Stimulated activated CD4-positive, alpha-beta T cell treated with anti-CD3 and anti-CD28 coated beads, Interleukin-1b, Interleukin-23, amount 100 ng/mL, for 48 hours (primary cell): ENCODE data around the gene NDUFA8.
A peak's percentile ranks its signal among the peaks of the same experiment; 100 is the strongest.

Experiments used
- DNase-seq: peaks from one replicate; pipeline ENCODE4 v3.0.0-alpha.2; 2020

NDUFA8 gene

GRCh38 chr9:122159026-122159924 lies at the start of gene NDUFA8, which contains the start of gene MORN5:
Gene NDUFA8 (minus strand): TSS chr9:122159779. CDS start chr9:122159677, 102 bp downstream.
Gene MORN5 (plus strand): TSS chr9:122159908. CDS start chr9:122159973, 65 bp downstream.
- DNase-seq: peak; percentile 94

- DNase-seq: no peak
Observed at GRCh38 chr9:122207096-122207495, 47.5 kb upstream of the NDUFA8 start.

DNA sequence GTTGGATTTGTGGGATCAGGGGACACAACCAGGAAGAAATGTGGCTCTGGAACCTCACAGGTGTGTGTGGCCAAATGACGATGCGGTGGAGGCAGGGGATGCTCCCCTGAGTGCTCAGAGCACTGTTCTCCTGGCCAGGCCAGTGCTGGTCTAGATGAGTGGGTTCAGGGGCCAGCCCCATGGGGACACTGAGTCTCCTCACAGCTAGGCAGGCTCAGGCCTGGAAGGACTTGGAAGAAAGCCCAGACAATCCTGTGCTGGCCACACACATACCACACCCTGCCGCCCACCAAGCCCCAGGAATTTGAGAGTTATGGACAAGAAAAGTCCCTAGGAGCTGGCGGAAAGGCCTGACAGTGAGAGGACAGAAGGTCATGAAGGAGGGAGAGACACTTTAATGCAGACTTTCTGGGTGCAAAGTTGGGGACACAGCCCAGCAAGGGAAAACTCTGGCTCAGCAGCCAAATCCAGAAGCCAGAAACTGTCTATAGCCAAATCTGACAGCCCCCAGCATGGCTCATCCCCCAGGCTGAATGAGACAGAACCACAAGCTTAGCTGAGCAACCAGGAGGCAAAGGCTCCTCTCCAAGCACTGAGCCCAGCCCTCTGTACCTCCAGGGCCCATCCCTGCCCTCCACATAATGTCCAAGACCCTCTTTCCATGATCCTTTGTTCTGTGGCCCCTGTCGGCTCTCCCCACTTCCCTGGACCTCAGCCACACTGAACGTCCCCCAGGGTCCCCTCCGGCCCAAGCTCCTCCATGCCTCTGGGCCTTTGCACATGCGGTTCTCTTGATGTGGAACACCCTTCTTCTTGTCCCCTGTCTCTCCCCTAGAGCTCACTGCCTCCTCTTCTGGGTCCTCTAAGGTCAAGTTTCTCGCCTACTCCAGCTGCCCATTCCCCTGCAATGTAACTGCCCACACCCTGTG lies 46.8 kb upstream of the NDUFA8 start:
- no peak for DNase-seq

DNA sequence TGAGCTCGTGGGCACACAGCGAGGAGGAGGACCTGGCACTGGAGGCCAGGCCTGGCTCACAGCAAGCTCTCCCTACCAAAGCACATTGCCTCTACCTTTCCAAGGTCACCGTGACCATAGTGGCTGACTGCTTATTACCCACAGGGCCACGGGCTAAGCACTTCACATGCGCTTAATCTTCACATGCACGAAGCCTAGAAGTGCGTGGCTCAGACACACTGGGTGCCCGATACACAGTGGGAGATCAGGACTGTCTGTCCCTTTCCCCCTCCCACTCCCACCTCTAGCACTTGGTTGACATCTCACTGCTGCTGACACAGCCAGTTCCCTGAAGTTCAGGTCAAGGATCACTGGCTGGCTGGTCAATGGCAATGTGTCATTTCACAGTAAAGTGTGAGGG lies 45.6 kb upstream of the NDUFA8 start:
- DNase-seq: no peak

DNA sequence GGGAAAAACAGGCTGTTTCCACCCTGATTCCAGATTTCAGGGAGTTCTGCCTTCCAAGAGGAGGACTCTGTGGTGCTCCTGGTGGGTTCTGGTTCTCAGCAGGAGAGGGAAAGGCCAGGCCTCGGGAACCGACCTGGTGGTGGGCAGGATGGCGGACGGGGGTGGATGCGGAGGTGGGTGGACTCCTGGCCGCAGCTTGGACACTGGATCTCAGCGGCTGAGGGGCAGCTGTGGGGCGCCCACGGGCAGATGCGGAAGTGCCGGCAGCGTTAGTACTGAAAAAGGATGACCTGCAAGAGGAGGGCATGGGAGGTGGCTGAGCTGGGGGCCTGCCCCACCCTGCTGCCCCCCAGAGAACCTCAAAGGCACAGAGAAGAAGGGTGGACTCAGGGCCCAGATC lies 44.9 kb upstream of the NDUFA8 start:
- no peak for DNase-seq

GRCh38 chr9:122204055-122204454 lies 44.5 kb upstream of the NDUFA8 start:
- no peak for DNase-seq

GRCh38 chr9:122202111-122202510 lies 42.5 kb upstream of the NDUFA8 start:
- no peak for DNase-seq

- no peak for DNase-seq
Observed at GRCh38 chr9:122201641-122202040, 42.1 kb upstream of the NDUFA8 start.

GRCh38 chr9:122200960-122201595 lies 41.5 kb upstream of the NDUFA8 start:
- DNase-seq: no peak

DNA sequence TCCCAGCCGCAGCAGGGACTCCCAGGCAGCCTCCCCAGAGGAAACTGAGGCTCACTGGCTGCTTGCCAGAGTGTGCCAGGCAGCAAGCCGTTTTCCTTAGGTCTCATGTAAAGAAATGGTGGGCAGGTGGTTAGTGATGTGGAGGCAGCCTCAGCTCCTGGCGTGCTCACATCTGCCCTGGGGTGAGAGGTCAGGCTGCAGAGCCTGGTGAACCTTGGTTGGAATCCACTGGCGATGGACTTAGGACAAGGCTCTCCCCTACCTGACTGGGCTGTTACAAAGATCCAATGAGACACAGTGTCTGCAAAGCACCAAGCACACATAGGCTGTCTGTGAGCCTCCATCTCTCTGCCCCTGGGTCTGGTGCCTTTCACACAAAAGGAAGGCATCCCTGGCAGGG lies 38.3 kb upstream of the NDUFA8 start:
- DNase-seq: no peak

GRCh38 chr9:122197426-122197825 lies 37.8 kb upstream of the NDUFA8 start:
- DNase-seq: no peak

DNA sequence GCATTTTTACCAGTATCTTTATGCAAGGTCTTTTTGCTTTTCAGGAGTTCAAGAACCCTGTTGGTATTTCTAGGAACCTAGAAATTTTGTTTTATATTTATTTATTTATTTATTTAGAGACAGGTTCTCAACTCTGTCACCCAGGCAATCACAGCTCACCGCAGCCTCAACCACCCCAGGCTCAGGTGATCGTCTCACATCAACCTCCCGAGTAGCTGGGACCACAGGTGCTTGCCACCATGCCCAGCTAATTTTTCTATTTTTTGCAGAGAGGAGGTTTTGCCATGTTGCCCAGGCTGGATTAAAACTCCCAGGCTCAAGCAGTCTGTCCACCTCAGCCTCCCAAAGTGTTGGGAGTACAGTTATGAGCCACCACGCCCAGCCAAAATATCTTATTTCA lies 36.3 kb upstream of the NDUFA8 start:
- no peak for DNase-seq

DNA sequence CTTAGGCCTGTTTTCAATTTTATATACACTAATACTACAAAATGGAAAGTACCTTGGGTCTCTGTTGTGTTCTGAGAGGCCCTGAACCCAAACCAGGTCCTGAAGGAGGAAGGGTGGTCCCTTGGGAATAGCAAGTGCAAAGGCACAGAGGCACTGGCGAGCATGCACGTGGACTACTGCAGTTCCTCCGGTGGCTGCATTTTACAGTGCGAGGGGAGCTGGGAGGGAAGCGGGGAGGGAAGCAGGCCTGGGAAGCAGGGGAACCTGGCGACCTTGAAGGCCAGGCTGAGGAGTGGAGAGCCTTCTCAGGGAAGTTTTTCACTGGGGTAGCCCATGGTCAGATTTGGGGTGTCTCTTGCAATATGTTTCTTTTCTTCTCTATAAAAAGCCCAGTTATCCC lies 34.1 kb upstream of the NDUFA8 start:
- DNase-seq: no peak

DNA sequence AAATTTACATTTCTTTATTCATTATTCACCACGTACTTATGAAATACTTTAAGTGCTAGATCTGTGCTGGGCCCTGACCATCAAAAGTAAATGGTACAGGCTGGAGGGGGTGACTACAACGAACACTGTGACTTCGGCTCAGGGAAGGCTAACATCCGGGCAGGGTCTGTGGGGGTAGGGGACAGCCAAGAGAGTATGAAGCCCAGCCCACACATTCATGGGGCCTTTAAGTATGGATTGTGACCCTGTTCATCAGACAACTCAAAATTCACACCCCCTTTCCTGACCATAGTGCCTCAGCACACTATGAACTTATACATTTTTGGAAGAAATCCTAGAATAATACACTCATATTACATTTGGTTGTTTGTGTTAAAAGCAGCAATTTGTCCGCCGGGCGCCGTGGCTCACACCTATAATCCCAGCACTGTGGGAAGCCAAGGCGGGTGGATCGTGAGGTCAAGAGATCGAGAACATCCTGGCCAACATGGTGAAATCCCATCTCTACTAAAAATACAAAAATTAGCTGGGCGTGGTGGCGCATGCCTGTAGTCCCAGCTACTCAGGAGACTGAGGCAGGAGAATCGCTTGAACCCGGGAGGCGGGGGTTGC lies 33.4 kb upstream of the NDUFA8 start:
- no peak for DNase-seq

GRCh38 chr9:122192261-122192875 lies 32.8 kb upstream of the NDUFA8 start:
- no peak for DNase-seq

DNA sequence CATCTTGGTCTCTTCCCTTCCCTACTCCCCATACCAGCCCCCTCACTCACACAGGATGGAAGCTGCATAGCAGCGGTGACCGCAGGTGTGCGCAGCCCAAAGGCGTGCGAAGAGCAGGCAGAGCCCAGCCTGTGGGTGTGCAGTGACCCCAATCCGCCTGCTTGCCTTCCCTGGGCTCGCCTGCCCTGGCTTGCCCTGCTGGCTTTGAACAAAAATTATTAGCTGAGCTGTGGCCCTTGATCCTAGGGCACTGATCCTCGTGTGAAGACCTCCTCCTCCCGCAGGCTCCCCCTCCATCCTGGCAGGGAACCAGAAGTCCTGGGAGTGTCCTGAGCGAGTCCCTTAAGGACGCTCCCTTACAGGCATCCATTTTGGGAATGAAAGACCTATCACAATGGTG lies 32.0 kb upstream of the NDUFA8 start:
- DNase-seq: no peak

- peak; percentile 33 for DNase-seq
Observed at GRCh38 chr9:122190597-122191381, 31.2 kb upstream of the NDUFA8 start.

DNA sequence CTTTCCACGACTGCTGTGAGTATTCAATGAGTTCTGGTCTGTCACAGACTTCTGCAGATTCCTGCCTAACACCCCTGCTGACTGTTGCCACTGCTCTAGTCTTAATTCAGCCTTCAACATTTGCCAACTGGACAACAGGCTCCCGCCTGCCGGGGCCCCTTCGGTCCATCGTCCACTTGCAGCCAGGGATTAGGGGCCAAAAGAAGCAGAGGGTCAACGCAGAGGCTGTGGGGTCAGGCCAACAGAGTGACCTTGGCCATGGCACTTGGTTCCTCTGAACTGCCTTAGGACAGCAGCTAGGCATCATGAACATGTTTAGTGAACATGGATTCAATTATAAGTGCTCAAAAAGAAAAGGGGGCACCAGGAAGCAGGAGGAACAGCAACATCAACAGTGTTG lies 28.8 kb upstream of the NDUFA8 start:
- DNase-seq: no peak

- no peak for DNase-seq
Observed at GRCh38 chr9:122186777-122187470, 27.3 kb upstream of the NDUFA8 start.

DNA sequence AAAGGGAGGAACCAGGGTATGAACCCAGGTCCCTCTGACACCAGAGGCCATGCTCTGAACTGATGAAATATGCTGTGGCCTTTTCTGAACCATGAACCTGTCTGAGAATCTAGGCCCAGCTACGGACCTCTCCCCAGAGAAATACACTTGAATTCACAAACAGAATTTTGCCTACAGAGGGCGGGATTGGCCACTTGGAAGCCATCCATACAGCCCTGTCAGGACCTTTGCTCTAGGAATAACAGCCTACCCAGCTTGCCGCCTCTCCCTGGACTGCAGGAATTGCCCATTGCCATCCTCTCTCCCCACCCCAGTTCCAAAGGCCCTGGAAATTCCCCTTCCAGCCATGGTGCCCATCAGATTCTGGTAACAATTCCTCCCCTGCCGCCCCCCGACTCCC lies 26.7 kb upstream of the NDUFA8 start:
- DNase-seq: no peak

DNA sequence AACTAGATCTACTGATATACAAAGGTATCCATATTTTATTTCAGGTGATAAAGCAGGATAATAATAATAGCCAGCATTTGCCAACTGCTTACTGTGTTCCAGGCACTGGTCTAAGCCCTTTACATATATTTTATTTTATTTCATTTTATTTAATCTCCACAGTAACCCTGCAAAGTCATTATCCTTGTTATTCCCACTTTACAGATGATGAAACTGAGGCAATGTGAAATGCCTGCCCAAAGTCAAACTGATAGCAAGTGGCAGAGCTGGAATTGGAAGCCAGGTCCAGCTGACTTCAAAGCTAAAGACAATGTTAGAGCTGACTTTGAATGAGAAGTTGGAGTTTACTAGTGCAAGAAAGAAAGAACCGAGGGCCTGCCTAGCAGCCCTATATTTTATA lies 25.0 kb upstream of the NDUFA8 start:
- DNase-seq: no peak
